ENCODE results near the gene RNASEH2A.
"Not testable (repeated sequence)": the region's sequence is repeated elsewhere in the genome, so short reads cannot be mapped to it uniquely, and the experiment has no call there.

RNASEH2A gene

GRCh38 chr19:12794196-12794941, 12.0 kb upstream of the RNASEH2A start:
- H3K4me3 ChIP-seq (ENCODE audit: low read length) = peak overlapping the region; percentile 76
- no peak for DNase-seq (ENCODE audit: low read depth)
- TF ChIP-seq CTCF (conservative IDR thresholded peaks at IDR 0.05; ENCODE audit: low read depth, low read length) = no peak

DNA sequence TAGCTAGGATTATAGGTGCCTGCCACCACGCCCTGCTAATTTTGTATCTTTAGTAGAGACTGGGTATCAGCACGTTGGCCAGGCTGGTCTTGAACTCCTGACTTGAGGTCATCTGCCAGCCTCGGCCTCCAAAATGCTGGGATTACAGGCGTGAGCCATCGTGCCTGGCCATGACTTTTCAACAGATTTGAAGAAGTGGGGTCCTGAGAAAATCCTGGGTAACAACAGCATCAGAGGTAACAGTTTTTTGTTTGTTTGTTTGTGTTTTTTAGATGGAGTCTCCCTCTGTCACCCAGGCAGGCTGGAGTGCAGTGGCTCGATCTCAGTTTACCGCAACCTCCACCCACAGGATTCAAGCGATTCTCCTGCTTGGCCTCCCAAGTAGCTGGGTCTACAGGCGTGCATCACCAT, 11.4 kb upstream of the RNASEH2A start:
- no peak for DNase-seq (ENCODE audit: low read depth)
- TF ChIP-seq CTCF (conservative IDR thresholded peaks at IDR 0.05; ENCODE audit: low read depth, low read length) = no peak
- H3K4me3 ChIP-seq (ENCODE audit: low read length) = no peak overlapping the region

GRCh38 chr19:12796146-12797071, 10.0 kb upstream of the RNASEH2A start:
- DNase-seq (ENCODE audit: low read depth) = no peak
- TF ChIP-seq CTCF (conservative IDR thresholded peaks at IDR 0.05; ENCODE audit: low read depth, low read length) = peak; percentile 94
- H3K4me3 ChIP-seq (ENCODE audit: low read length) = no peak overlapping the region

GRCh38 chr19:12797141-12797587, 9.2 kb upstream of the RNASEH2A start:
- no peak for TF ChIP-seq CTCF (conservative IDR thresholded peaks at IDR 0.05; ENCODE audit: low read depth, low read length)
- no peak overlapping the region for H3K4me3 ChIP-seq (ENCODE audit: low read length)
- DNase-seq (ENCODE audit: low read depth) = no peak

DNA sequence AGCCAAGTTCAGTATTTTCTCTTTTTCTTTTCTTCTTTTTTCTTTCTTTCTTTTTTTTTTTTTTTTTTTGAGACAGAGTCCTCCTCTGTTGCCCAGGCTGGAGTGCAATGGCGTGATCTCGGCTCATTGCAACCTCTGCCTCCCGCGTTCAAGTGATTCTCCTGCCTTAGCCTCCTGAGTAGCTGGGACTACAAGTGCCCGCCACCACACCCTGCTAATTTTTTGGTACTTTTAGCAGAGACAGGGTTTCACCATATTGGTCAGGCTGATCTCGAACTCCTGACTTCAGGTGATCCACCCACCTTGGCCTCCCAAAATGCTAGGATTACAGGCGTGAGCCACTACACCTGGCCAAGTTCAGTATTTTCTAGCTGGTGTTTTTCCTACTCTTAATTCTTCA, 8.8 kb upstream of the RNASEH2A start:
- H3K4me3 ChIP-seq (ENCODE audit: low read length); DNase-seq (ENCODE audit: low read depth): not testable (repeated sequence)

- TF ChIP-seq CTCF (conservative IDR thresholded peaks at IDR 0.05; ENCODE audit: low read depth, low read length) = no peak
- no peak overlapping the region for H3K4me3 ChIP-seq (ENCODE audit: low read length)
- DNase-seq (ENCODE audit: low read depth) = no peak
Observed at GRCh38 chr19:12799742-12800465, 6.5 kb upstream of the RNASEH2A start.

GRCh38 chr19:12800466-12800770, 6.0 kb upstream of the RNASEH2A start:
- no peak for DNase-seq (ENCODE audit: low read depth)
- TF ChIP-seq CTCF (conservative IDR thresholded peaks at IDR 0.05; ENCODE audit: low read depth, low read length) = no peak
- H3K4me3 ChIP-seq (ENCODE audit: low read length) = peak overlapping the region; percentile 89
